ENCODE measurements around the gene KLF7.

The KLF7 gene

GRCh38 chr2:207055257-207055656 is 110.5 kb downstream of the KLF7 start:
- no peak for TF ChIP-seq EGR1 (IDR thresholded peaks at IDR 0.05)
- no peak for TF ChIP-seq RAD21 (IDR thresholded peaks at IDR 0.05; ENCODE audit: low read depth)
- no peak for TF ChIP-seq REST (IDR thresholded peaks at IDR 0.05; ENCODE audit: low read depth)
- no peak for TF ChIP-seq MAX (IDR thresholded peaks at IDR 0.05)
- no peak for TF ChIP-seq YY1 (IDR thresholded peaks at IDR 0.05; ENCODE audit: low read depth)

GRCh38 chr2:207054521-207054920 is 111.2 kb downstream of the KLF7 start:
- TF ChIP-seq NFIC (IDR thresholded peaks at IDR 0.05) (no peak), TCF12 (IDR thresholded peaks at IDR 0.05; ENCODE audit: low read depth) (no peak), CREB1 (IDR thresholded peaks at IDR 0.05; ENCODE audit: low read depth) (no peak), CEBPB (IDR thresholded peaks at IDR 0.05) (no peak), EGR1 (IDR thresholded peaks at IDR 0.05) (no peak), EP300 (IDR thresholded peaks at IDR 0.05; ENCODE audit: borderline replicate concordance) (no peak), MAX (IDR thresholded peaks at IDR 0.05) (no peak), TAF1 (IDR thresholded peaks at IDR 0.05; ENCODE audit: low read depth) (no peak), YY1 (IDR thresholded peaks at IDR 0.05; ENCODE audit: low read depth) (no peak), TEAD4 (IDR thresholded peaks at IDR 0.05) (no peak), RAD21 (IDR thresholded peaks at IDR 0.05; ENCODE audit: low read depth) (no peak), ZBTB7A (IDR thresholded peaks at IDR 0.05; ENCODE audit: low read depth) (no peak), USF1 (IDR thresholded peaks at IDR 0.05) (no peak), FOXM1 (IDR thresholded peaks at IDR 0.05; ENCODE audit: borderline replicate concordance, low read depth) (no peak), REST (IDR thresholded peaks at IDR 0.05; ENCODE audit: low read depth) (no peak)

- TF ChIP-seq USF1 (IDR thresholded peaks at IDR 0.05) (no peak), FOXM1 (IDR thresholded peaks at IDR 0.05; ENCODE audit: borderline replicate concordance, low read depth) (no peak), RAD21 (IDR thresholded peaks at IDR 0.05; ENCODE audit: low read depth) (no peak), TAF1 (IDR thresholded peaks at IDR 0.05; ENCODE audit: low read depth) (no peak), TEAD4 (IDR thresholded peaks at IDR 0.05) (no peak), YY1 (IDR thresholded peaks at IDR 0.05; ENCODE audit: low read depth) (no peak), EGR1 (IDR thresholded peaks at IDR 0.05) (no peak), CEBPB (IDR thresholded peaks at IDR 0.05) (no peak), MAX (IDR thresholded peaks at IDR 0.05) (no peak), TCF12 (IDR thresholded peaks at IDR 0.05; ENCODE audit: low read depth) (no peak), REST (IDR thresholded peaks at IDR 0.05; ENCODE audit: low read depth) (no peak)
These were observed 114.3 kb downstream of the KLF7 start for GRCh38 chr2:207051385-207051965.

GRCh38 chr2:207049122-207049521 is 116.6 kb downstream of the KLF7 start:
- TF ChIP-seq REST (IDR thresholded peaks at IDR 0.05; ENCODE audit: low read depth) (no peak), ZBTB7A (IDR thresholded peaks at IDR 0.05; ENCODE audit: low read depth) (no peak), CEBPB (IDR thresholded peaks at IDR 0.05) (no peak), TCF12 (IDR thresholded peaks at IDR 0.05; ENCODE audit: low read depth) (no peak), TEAD4 (IDR thresholded peaks at IDR 0.05) (no peak), TAF1 (IDR thresholded peaks at IDR 0.05; ENCODE audit: low read depth) (no peak), USF1 (IDR thresholded peaks at IDR 0.05) (no peak), FOXM1 (IDR thresholded peaks at IDR 0.05; ENCODE audit: borderline replicate concordance, low read depth) (no peak), YY1 (IDR thresholded peaks at IDR 0.05; ENCODE audit: low read depth) (no peak), EGR1 (IDR thresholded peaks at IDR 0.05) (no peak), RAD21 (IDR thresholded peaks at IDR 0.05; ENCODE audit: low read depth) (no peak), CREB1 (IDR thresholded peaks at IDR 0.05; ENCODE audit: low read depth) (no peak), MAX (IDR thresholded peaks at IDR 0.05) (no peak), EP300 (IDR thresholded peaks at IDR 0.05; ENCODE audit: borderline replicate concordance) (no peak), NFIC (IDR thresholded peaks at IDR 0.05) (no peak)

All from Ishikawa (cell line).